ENCODE measurements around the gene OR10AD1. TPM values are rescaled to one million over a fixed set of nuclear protein-coding genes. Genes with fewer than 3 reads are reported as not detected.

The OR10AD1 gene
- total RNA-seq, 1 experiment from 2014 or later: not detected

DNA sequence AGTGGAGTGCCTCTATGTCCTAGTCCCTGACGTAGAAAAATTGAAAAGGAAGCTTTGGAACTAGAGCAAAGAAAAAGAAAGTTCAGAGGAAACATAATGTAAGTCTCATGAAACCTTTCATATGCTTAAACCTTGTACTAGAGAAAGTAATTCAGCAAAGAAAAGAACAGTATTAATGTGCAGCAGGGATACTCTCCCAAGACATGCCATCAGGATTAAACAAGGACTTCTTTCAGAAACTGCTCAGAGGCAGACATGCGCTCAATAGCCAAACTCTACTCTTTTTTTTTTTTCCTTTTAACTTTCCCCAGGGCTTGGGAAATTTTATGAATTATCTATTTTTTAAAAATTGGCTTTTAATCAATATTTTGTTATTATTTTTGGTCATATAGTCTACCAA lies 38.6 kb downstream of the OR10AD1 start:
- intact Hi-C loops (cut with micrococcal nuclease; ENCODE audit: unreplicated experiment): loop anchor here (10.0 kb wide), 2 partner anchors 80 to 210 kb away; no protein-coding TSS in a partner anchor
- no peak for ATAC-seq
- POLR2A ChIA-PET: no interaction called here

DNA sequence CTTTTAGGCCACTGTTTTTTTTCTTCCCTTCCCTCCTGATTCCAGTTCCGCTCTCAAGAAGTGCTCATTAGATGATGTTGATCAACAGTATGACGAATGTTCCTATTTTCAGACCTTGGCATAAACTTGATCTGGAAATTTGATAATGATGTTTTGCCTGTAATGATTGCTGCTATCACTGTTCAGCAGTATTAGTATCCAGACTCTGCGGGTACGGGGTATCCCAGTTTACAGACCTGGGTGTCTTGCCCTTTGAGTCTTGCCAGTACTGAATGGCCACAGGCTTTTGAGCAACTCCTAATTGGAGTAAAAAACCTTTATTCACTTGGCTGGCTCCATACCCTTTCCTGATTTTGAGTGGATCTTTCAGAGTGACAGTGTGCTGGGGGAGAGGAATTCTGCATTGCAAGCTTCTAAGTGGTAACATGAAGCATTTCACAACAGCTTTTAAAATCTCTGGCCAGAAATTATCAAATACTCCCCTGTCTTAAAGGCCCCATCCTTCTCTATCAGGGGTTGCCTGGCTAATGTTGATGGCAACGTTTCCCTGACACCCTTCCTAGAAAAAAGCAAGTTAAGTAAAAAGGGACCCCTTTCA lies 39.8 kb downstream of the OR10AD1 start:
- ChIA-PET POLR2A (no interaction called here), CTCF (no interaction called here)
- Histone ChIP-seq H3K4me1 (ENCODE audit: control insufficient read depth, insufficient read depth, low read length) (no peaks in the 10 kb centered on the region; the same call in 1 of the 2 replicates), H3K4me3 (ENCODE audit: low read depth in 2 of 2, low read length in 2 of 2) (no peak overlapping the region), H3K36me3 (ENCODE audit: control insufficient read depth, insufficient read depth, low read length) (no peaks in the 10 kb centered on the region), H3K27me3 (ENCODE audit: control insufficient read depth, insufficient read depth, low read length) (peaks cover 2% of the 10 kb centered on the region; the same call in 1 of the 2 replicates), H3K9me3 (ENCODE audit: control insufficient read depth, insufficient read depth, low read depth, low read length) (no peaks in the 10 kb centered on the region), H3K27ac (ENCODE audit: low read length) (no peak overlapping the region)
- in situ Hi-C loops (cut with HindIII; ENCODE audit: low pct_unique_long_range_greater_than_20kb, low sequenced_read_pairs) (no loop called here), intact Hi-C loops (cut with micrococcal nuclease; ENCODE audit: unreplicated experiment) (loop anchor here (10.0 kb wide), 2 partner anchors 78 to 208 kb away; no protein-coding TSS in a partner anchor)
- TF ChIP-seq POLR2AphosphoS5 (IDR thresholded peaks at IDR 0.05; ENCODE audit: low read depth, low read length) (no peak), SIN3A (IDR thresholded peaks at IDR 0.05; ENCODE audit: borderline replicate concordance, insufficient read depth, low read depth, low read length) (no peak), TCF7L2 (IDR thresholded peaks at IDR 0.05; ENCODE audit: low read depth, low read length) (no peak)
- TF ChIP-seq, protein P1, sequence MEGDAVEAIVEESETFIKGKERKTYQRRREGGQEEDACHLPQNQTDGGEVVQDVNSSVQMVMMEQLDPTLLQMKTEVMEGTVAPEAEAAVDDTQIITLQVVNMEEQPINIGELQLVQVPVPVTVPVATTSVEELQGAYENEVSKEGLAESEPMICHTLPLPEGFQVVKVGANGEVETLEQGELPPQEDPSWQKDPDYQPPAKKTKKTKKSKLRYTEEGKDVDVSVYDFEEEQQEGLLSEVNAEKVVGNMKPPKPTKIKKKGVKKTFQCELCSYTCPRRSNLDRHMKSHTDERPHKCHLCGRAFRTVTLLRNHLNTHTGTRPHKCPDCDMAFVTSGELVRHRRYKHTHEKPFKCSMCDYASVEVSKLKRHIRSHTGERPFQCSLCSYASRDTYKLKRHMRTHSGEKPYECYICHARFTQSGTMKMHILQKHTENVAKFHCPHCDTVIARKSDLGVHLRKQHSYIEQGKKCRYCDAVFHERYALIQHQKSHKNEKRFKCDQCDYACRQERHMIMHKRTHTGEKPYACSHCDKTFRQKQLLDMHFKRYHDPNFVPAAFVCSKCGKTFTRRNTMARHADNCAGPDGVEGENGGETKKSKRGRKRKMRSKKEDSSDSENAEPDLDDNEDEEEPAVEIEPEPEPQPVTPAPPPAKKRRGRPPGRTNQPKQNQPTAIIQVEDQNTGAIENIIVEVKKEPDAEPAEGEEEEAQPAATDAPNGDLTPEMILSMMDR (IDR thresholded peaks at IDR 0.05): no peak
- TF ChIP-seq, protein P2, sequence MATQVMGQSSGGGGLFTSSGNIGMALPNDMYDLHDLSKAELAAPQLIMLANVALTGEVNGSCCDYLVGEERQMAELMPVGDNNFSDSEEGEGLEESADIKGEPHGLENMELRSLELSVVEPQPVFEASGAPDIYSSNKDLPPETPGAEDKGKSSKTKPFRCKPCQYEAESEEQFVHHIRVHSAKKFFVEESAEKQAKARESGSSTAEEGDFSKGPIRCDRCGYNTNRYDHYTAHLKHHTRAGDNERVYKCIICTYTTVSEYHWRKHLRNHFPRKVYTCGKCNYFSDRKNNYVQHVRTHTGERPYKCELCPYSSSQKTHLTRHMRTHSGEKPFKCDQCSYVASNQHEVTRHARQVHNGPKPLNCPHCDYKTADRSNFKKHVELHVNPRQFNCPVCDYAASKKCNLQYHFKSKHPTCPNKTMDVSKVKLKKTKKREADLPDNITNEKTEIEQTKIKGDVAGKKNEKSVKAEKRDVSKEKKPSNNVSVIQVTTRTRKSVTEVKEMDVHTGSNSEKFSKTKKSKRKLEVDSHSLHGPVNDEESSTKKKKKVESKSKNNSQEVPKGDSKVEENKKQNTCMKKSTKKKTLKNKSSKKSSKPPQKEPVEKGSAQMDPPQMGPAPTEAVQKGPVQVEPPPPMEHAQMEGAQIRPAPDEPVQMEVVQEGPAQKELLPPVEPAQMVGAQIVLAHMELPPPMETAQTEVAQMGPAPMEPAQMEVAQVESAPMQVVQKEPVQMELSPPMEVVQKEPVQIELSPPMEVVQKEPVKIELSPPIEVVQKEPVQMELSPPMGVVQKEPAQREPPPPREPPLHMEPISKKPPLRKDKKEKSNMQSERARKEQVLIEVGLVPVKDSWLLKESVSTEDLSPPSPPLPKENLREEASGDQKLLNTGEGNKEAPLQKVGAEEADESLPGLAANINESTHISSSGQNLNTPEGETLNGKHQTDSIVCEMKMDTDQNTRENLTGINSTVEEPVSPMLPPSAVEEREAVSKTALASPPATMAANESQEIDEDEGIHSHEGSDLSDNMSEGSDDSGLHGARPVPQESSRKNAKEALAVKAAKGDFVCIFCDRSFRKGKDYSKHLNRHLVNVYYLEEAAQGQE (IDR thresholded peaks at IDR 0.05; ENCODE audit: insufficient read depth in 1 of 2, low read depth in 2 of 2, low read length in 1 of 2): no peak
- no peak for DNase-seq (ENCODE audit: low read depth, low spot score)
- BruUV-seq (replicated peaks): no TSS peak
- no peak for ATAC-seq

More for the DNA sequence above, 38.6 kb downstream of the OR10AD1 start:
- no TSS peak for BruUV-seq (replicated peaks)
- no peak overlapping the region for H3K27ac ChIP-seq (ENCODE audit: low read length)
- H3K4me3 ChIP-seq (ENCODE audit: low read depth in 2 of 2, low read length in 2 of 2): no peak overlapping the region
- DNase-seq (ENCODE audit: low read depth, low spot score): no peak
- CTCF ChIA-PET: interaction anchor here (0.6 kb wide), 1 partner anchor 215 kb away, joined by 3 read pairs; no protein-coding TSS in a partner anchor
- no peaks in the 10 kb centered on the region for H3K9me3 ChIP-seq (ENCODE audit: control insufficient read depth, insufficient read depth, low read depth, low read length)
- H3K36me3 ChIP-seq (ENCODE audit: control insufficient read depth, insufficient read depth, low read length): no peaks in the 10 kb centered on the region
- in situ Hi-C loops (cut with HindIII; ENCODE audit: low pct_unique_long_range_greater_than_20kb, low sequenced_read_pairs): no loop called here
- peaks cover 2% of the 10 kb centered on the region; the same call in 1 of the 2 replicates for H3K27me3 ChIP-seq (ENCODE audit: control insufficient read depth, insufficient read depth, low read length)
- no peak for TF ChIP-seq SIN3A (IDR thresholded peaks at IDR 0.05; ENCODE audit: borderline replicate concordance, insufficient read depth, low read depth, low read length)
- TF ChIP-seq TCF7L2 (IDR thresholded peaks at IDR 0.05; ENCODE audit: low read depth, low read length): no peak
- no peak for TF ChIP-seq POLR2AphosphoS5 (IDR thresholded peaks at IDR 0.05; ENCODE audit: low read depth, low read length)
- TF ChIP-seq, protein P1 (IDR thresholded peaks at IDR 0.05): no peak
- TF ChIP-seq, protein P2 (IDR thresholded peaks at IDR 0.05; ENCODE audit: insufficient read depth in 1 of 2, low read depth in 2 of 2, low read length in 1 of 2): no peak
- H3K4me1 ChIP-seq (ENCODE audit: control insufficient read depth, insufficient read depth, low read length): no peaks in the 10 kb centered on the region
